ENCODE data around the gene C19orf44.

Gene C19orf44

DNA sequence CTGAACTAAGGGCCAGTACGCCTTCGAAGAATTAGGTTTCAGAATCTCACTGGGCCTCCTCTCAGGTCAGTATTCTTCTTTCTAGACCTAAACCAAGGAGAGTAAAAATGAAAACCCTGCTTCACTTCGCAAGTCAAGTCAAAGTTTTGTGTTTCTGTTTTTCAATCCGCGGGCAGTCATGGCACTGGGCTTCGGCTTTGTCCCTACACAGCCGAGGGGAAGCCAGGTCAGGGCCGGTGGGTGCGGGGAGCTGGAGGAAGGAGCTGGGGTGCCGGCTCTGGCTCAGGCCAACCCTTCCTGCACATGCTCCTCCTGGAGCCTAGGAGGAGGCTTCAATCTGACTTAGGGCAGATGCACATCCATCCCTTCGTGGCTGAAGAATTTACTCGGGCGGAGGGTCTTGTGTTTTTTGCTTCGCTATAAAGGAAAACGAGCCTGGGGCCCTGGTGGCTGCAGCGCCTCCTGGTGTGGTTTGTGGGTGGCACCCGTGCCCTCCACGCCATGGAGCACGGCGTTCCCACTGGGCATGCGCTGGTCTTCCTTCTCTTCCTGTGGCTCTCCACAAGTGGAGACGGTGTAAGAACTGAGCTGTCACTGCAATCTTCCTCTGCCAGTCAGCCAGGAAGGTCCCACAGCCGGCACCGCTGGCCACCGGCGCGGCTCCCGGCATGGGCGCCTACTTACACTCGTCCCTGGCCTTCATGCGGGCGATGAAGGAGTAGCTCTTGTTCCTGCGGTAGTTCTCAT is 22.5 kb downstream of the C19orf44 start:
- DNase-seq, result no peak

DNA sequence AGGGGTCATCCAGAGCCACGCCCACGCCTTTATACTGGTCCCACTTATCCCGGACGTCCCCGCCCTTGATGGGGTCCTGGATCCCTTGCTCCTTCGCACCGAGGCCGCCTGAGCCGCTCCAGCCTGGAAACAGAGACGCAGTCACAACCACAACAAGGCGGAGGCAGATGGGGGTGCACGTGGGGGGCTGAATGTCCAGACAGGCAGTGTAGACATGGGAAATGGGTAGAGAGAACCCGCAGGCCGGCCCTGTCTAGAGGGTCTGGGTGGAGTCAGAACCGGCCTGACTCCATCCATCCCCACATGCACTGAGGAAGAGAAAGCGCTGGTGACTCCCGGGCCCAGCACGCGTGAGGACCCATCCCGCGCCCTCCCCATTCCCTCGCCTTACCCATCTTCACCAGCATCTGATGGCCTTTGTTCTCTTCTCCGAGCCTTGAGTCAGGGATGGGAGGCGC is 23.1 kb downstream of the C19orf44 start:
- DNase-seq, result no peak

DNA sequence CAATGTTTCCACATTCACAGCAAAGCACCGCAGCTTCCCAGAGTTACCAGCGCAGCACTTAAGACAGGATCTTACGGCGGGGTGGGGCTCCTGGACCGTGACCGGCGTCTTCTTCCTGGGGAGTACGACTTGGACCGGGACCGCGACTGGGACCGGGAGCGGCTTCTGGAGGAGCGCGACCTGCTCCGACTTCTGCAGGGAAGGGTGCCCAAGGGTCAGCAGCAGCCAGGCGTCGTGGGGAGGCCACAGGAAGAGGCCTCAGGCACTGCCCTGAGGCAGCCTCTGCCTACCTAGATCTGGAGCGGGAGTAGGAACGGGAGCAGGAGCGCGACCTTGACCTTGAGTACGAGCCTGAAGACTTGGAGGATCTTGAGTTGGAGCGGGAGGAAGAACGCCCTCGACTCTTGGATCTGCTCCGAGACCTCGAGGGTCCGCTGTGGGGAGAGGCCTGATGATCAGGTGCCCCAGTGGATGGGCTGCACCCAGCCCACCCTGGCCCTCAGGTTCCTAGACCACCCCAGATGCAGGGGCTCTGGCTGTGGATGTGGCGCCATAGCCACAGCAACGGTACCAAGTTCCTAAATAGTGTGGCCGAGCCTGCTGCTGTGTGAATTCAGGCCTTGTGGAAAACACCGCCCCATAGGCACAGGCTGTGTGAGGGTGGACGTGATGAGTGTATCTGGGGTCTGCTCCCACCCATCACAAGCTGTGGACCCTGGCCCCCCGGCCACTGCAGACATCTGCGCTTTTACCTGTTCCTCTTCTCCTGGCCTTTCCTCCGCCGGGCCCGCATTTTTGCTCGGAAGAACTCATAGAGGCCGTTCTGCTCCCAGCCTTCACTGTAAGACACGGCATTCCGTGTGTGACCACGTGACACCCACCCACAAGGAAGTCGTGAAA is 24.1 kb downstream of the C19orf44 start:
- DNase-seq, result no peak

DNA sequence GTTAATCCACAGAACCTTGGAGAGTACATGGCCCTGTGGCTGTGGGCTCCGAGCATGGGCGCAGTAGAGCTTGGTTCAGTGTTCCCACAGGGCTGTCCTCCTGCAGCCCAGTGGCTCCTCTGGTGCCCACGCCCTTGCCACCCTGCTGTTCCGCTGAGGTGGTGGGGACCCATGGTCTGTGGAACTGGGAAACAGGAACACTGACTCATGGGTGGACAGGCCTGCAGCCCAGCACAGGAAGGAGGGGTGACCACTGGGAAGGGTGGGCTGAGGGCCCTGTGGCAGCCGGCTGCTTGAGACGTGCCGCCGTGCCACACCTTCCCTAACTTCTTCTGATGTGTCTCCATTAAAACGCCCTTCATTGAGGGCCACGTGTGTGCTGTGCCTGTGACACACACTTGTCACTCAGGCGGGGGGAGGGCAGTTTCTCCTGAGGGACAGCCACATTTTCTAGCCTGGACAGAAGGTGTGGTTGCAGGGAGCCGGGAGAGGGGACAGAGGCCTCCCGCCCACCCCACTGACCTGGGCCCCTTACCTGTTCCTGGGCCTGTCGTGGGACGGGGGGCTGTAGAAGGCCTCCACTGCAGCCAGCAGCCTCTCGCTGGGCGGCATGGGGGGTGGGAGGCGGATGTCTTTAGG is 24.9 kb downstream of the C19orf44 start:
- DNase-seq, result no peak

DNA sequence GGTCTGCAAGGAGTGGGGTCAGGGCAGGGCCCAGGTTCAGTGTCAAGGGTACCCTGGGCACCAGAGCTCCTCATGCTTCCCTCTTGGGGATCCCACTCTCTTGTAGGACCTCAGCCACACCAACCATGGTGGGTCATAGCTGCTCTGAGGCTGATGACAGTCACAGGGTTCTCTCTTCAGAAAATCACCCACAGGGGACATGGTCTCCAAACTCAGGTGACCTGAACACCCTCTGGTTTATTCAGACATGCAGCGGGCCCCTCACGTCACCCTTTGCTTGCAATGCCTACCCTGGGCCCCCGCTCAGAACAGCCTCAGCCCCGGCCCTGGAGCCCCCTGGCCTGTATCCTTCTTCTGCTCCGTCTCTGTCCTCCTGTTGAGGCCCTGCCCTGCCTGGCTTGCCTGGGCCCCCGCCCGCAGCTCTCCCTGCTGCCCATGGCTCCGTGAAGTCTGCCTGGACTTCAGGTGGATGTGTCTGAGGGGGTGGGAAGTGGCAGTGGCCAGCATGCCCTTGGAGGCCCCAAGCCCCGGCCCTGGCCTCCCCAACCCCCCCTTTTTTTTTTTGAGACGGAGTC is 25.6 kb downstream of the C19orf44 start:
- no peak for DNase-seq

DNA sequence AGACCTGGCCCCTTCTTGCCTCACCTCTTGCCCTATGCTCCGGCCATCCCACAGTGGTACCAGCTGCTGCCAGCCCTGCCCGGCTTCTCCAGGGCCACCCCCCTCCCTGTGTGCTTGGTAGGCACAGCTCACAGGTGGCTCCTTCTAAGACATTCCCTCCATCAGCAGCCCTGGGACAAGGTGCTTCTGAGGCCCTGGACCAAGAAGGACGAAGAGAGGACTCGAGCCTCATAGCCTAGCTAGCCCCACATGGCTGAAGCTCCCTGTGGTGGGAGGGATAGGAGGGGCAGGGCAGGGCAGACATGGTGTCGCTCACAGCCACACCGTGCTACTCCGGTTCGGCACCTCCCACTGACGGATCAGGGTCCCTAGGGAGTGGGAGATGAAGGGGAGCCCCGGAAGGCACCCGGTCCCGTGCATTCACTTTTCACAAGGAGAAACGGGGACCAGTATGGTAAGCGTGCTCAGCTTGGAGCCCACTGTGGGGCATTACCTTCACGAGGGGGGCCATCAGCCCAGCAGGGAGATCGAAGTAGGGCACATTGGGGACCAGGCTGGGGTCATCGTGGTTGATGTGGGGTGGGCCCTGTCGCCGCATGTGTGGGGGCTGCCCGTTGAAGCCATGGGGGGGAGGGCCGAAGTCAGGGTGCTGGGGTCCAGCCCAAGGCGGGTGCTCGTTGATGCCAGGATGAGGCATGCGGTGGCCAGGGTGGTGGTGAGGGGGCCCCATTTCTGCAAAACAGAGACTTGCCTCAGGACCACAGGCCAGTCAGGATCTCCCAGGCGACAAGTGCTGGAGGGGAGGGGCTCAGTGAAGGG is 26.6 kb downstream of the C19orf44 start:
- no peak for DNase-seq

DNA sequence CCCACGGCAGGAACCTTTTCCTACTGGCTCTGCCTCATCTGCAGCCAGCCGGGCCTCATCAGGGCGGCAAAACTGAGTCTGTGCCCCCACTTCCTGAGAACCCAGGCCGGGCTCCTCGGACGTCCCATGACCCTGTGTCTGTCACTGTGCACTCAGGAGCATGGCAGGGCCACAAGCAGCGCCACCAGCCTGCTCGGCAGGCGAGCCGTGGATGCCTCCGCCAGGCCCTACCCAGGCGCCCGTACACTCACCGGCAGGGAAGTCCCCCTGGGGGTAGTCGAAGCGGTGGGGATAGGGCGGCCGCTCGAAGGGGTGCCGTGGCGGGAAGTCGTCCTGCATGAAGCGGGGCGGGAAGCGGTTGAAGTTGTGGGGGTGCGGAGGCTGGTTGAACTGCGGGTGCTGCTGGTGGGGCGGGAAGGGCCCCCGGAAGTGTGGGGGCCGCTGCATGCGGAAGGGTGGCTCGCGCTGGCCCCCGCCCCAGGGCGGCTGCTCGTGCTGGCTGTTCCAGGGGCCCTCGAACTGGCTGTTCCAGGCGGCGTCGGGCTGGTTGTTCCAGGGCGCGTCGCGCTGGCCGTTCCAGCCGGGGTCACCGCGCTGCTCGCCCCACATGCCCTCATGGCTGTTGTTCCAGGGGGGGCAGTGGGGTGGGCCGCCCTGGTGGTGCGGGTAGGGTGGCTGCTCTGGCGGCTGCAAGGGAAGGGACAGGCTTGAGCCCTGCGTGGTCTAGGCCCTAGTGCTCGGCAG is 29.0 kb downstream of the C19orf44 start:
- no peak for DNase-seq

DNA sequence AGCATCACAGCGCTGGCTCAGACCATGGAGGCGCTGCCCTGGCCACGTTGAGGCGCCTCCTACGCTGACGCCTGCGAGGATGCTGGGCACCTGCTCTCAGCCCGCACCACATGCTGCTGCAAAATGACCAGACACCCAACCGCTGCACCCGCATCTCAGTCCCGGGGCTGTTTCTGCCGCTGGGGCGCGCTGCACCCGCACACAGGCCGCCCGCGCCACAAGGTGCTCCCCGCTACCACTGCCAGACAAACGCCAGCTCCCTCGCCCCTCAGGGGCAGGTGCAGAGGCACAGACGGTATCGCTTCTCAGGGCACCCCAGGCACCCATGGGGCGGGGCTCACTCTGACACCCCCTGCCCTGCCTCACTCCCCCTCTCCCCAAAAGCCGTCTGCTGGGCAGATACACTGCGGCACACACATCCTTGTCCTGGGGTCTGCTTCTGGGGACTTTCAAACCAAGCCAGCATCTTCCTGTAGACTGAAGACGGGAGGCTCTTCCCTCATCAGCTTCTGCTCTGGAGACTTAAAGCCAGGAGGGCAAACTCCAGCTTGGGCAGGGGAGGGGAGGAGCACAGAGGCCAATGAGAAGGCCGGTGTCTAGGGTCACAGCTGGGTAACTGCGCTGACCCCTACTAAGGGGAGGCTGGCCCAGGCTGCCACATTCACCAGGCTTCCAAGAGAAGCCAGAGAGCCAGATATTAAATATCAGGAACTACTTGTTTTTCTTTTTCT is 29.7 kb downstream of the C19orf44 start:
- no peak for DNase-seq

DNA sequence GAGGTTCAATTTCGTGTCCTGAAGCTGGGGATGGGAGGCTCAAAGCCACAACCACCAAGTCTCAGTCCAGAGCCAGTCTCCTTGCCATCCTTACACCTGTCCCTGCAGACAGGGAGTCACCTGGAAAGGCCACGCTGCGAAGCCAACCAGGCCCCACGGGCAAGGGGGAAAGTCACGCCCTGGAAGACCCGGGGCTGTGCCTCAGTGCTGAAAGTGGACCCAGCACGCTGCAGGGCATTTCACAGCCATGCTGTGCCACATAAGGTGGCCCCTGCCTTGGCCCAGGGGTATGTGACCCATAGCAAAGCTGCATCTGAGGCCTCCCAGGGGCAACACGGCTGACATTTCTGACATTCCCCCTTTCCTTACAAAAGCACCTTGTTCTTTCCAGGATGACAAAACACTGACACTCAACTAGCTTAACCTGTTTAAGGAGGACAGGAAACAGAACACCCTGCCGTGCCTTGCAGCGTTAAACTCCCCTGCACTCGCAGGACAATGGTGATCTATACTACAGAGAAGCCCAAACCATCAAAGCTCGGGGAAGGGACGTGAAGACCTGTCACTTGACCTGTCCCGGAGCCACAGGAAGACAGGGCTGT is 31.2 kb downstream of the C19orf44 start:
- no peak for DNase-seq

DNA sequence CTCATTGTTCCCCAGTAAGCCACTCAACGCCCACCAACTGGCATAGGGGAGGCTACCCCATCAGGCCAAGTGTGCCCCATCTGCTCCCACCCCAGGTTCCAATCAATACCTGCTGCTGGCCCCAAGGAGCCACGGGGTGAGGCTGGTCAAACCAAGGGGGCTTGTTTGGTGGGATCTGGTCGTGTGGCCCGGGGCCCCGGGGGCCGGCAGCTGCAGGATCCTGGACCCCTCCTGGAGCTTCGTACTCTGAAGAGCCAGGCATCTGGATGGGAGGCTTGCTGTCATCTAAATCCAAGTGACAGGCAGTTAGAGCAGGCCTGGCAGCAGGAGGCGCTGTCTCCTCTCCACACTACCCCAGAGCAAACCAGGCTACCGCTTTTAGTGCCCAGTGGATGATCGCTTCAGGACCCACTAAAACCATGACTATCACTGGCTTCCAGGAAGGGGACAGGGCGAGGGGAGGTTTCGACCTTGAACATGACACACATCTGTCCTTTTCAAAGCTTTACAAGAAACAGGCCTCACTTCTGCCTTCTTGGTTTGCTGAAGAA is 31.9 kb downstream of the C19orf44 start:
- peak; percentile 43 for DNase-seq

DNA sequence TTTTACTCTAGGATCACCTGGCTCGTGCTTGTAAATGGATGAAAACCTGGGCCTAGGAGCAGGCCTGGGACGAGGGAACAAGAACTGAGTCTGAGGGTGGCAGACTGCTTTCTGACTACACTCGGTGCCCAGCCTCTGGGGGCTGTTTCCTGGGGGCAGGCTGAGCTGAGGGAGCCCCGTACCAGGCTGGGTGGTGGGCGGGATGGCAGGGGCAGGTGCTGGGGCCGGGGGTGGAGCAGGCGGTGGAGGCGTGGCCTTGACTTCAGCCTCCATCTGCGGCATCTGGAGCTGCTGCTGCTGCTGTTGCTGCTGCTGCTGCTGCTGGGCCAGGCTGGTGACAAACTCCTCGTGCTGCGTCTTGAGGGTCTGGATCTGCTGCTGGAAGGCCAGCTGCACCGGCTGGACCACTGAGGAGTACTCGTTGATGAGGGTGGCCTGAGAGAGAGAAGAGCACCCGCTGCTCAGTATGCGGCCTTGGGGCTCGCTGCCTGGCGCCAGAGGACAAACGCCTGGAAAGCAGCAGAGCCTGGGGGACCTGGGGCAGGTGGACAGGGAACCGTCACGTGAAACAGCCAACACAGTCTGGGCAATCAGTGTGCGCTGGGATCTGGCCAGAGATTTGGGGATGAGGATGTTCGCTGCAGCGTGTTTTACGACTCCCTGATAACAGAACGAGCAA is 33.4 kb downstream of the C19orf44 start:
- no peak for DNase-seq

DNA sequence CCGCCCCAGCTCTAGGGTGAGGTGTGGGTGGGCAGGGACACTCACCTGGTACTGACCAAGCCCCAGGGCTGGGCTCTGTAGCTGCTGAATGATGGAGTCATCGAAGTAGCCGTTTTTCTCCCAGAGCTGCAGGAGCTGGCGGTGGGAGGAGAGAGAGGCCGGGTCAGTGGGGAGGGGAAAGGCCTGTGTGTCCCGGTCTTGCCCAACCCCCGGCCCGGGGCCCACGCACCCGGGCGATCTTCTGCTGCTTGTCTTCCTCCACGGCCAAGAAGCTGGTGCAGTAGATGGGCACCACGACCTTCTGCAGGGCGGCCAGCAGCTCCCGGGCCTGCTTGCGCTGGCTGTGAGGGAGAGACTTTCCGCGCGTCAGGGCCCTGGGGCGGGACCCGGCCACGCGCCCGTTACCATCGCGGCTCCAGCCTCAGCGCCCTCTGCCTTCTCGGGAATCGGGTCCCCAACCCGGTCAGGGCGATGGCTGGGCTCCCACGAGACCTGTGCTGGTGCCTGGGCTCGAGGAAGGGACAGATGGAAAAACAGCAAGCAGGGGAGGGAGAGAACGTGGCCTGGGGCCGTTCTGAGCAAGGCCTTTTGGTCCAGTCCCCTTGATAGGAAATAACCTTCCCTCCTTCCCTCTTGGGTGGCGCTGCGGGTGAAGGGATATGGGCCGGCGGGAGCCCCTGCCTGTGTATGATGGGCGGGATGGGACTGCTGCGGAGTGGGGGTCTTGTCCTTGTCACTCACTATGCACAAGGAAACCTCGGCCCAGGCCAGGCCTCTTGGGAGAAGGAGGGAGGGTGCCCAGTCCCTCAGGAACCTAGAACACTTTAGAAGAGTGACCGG is 34.6 kb downstream of the C19orf44 start:
- no peak for DNase-seq

DNA sequence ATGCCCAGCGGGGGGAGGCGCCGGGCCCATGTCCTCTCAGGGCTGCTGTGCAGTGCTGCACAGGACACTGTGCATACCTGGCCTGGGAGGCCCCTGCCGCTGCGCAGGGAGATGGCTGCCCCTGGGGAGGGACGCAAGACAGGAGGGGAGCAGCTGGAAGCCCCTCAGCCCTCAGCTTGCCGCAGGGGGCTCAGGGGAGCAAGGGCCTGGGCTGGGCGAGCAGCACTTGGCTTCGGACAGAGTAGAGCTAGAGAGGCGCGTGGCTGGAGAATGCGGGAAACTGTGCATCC is 35.1 kb downstream of the C19orf44 start:
- no peak for DNase-seq

DNA sequence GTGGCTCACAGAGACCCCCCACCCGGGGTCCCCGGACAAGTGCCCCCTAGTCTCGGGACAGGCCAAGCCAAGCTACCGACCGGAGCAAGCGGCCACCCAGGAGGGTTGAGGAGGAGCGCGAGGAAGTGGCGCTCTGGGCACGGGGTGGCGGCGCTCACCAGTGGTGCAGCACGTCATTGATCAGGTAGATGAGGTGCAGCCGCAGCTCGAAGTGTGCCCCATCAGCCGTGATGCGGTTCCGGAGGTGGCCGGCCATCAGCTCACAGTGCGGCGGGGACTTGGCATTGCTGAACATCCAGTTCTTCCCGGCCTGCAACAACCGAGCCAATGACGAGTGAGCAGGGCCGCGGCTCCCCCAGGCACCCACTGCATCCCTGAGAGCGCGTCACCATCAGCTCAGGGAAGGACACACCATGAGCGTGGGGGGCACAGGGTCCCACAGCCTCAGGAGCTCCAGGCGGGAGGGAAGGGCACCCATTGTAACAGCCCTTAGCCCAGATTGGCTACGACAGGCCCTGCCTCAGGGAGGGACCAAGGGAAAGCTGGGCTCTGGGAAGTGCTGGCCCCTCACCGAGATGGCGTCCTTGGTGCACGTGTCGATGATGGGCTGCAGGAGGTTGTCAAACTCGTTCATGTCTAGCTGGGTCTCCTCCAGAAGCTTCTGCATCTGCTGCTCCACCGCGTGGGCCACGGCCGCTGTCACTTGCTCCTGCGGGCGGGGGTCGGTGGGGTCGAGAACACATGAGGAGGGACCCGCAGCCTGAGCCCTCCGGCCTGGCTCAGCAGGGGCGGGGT is 36.4 kb downstream of the C19orf44 start:
- DNase-seq, result no peak

DNA sequence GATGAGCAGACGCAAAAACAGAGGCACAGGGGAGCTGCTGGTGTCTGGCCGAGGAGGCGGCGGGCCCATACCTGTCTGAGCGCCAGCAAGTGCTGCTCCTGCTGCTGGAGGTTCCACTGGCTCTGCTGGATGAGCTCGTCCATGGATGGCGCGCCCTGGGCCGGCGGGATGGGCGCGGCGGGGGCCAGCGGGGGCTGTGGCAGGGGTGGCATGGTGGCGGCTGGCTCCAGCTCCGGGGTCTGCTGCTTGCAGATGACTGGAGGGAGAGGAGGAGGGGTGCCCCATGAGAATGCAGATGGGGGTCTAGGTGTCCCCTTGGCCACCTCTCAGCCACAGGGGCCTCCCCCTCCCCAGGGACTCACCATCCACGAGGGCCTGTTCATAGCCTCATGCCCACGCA is 39.2 kb downstream of the C19orf44 start:
- DNase-seq, result no peak

DNA sequence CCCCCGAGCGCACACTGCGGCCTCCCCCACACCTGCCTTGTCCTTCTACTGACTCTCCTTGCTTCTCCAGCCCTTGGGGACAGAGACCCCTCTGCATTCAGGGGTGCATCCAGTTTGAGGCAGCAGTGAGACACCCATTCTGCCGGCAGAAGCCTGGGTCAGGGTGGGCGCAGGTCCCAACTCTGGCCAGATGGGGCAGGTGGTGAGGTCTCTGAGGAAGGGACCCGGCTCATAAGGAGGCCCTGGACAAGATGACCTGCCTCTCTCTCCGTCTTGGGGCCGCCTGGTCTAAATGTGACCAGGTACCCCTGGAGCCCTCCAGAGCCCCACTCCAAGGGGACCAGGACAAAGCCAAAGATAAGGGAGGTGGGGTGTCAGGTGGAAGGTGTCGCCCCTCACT is 39.9 kb downstream of the C19orf44 start:
- no peak for DNase-seq

DNA sequence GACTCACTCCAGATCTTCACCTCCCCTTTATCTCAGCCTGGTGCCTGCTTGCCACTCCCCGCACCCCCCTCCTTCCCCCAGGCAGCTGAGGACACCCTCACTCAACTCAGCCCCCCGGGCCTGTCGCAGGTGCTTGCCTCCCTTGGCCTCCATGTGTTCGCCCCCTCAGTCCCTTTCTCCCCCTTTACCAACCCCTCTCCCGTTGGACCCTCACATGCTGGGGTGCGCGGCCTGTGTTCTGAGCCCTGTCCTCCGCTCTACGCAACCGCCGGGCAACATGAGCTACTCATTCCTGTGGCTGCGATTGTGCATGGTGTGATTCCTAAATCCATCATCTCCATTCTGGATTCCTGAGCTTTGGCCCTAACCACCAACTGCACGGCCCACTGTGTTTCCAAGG is 40.9 kb downstream of the C19orf44 start:
- no peak for DNase-seq

DNA sequence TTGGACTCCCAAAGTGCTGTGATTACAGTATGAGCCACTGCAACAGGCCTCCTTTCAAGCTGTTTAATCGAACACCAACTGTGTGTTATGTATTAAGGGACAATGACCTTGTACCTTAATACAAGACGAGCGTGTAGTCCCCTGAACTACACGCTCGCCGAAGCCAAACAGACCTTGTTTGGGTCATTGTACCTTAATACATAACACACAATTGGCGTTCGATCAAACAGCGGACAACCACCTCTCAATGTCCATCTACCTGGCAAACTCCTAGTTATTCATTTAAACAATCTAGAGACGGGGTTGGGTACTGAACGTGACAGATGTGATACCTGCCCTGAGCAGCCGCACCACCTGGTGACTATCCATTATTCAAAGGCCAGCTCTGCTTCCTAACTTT is 44.8 kb downstream of the C19orf44 start:
- no peak for DNase-seq

All from stimulated activated CD4-positive, alpha-beta T cell treated with anti-CD3 and anti-CD28 coated beads, Interleukin-4, amount 100 ng/mL, for 24 hours (primary cell).